Naive thymus-derived CD4-positive, alpha-beta T cell (primary cell): ENCODE results near the gene ACAT1. TPM values are rescaled to one million over a fixed set of nuclear protein-coding genes. Genes with fewer than 3 reads are reported as not detected.

Experiments used
- ATAC-seq: fragments of 150-1000 bp; cut with Tn5 transposase; 2 replicates; pipeline ENCODE4 v1.10.0; 2021; ENCODE audit warnings: mild to moderate bottlenecking, moderate library complexity
- CTCF ChIA-PET: fragments of 350-600 bp; sonication (Branson Sonifier 250); formaldehyde crosslinking; loops from one replicate; lab custom pipeline; 2021; ENCODE audit warnings: antibody characterized with exemption; lab: Charles Lee
- POLR2A ChIA-PET: fragments of 350-600 bp; sonication (Branson Sonifier 250); formaldehyde crosslinking; loops from one replicate; lab custom pipeline; 2021; ENCODE audit warnings: antibody characterized with exemption, inconsistent platforms; lab: Charles Lee
- DNase-seq, 9 donors: peaks; one replicate each; pipeline versions ENCODE4 v3.0.0 to v3.0.0-alpha.2; 2020 to 2022; ENCODE audit warnings: mixed read lengths in 1 of 9
- H3K27ac ChIP-seq: one replicate; pipeline ENCODE4 v1.7.0; 2013; ENCODE audit warnings: mild to moderate bottlenecking, low read depth, low read length, moderate library complexity
- H3K27me3 ChIP-seq, 2 donors: one replicate each; pipeline ENCODE4 v1.7.0; 2013; ENCODE audit warnings: low read length in 2 of 2, mild to moderate bottlenecking in 2 of 2, moderate library complexity in 2 of 2; ENCODE audit not compliant: control insufficient read depth in 2 of 2, insufficient read depth in 2 of 2
- H3K36me3 ChIP-seq, 3 experiments: 1 replicate in 2 of 3; 2 replicates in 1 of 3; pipeline ENCODE4 v1.7.0; 2013; ENCODE audit warnings: low read length in 3 of 3, mild to moderate bottlenecking in 3 of 3, moderate library complexity in 1 of 3; ENCODE audit not compliant: insufficient read depth in 3 of 3, control insufficient read depth in 2 of 3
- H3K4me1 ChIP-seq, 2 donors: one replicate each; pipeline ENCODE4 v1.7.0; 2013; ENCODE audit warnings: low read length in 2 of 2, mild to moderate bottlenecking in 2 of 2, moderate library complexity in 1 of 2; ENCODE audit not compliant: control insufficient read depth in 2 of 2, insufficient read depth in 2 of 2
- H3K4me3 ChIP-seq: 2 replicates; pipeline ENCODE4 v1.7.0; 2013; ENCODE audit warnings: mild to moderate bottlenecking, low read length
- H3K9me3 ChIP-seq, 3 experiments: 1 replicate in 2 of 3; 2 replicates in 1 of 3; pipeline ENCODE4 v1.7.0; 2013; ENCODE audit warnings: low read length in 3 of 3; ENCODE audit not compliant: control insufficient read depth in 2 of 3
- H3K27ac Mint-ChIP-seq, 9 donors: one replicate each; pipeline ENCODE4 v1.8.0; 2020 to 2022; ENCODE audit warnings: mixed read lengths in 9 of 9, mild to moderate bottlenecking in 8 of 9, moderate library complexity in 5 of 9, inconsistent platforms in 2 of 9
- H3K27me3 Mint-ChIP-seq, 5 donors: one replicate each; pipeline ENCODE4 v1.8.0; 2021 to 2022; ENCODE audit warnings: mixed read lengths in 5 of 5, mild to moderate bottlenecking in 1 of 5
- H3K36me3 Mint-ChIP-seq, 5 donors: one replicate each; pipeline ENCODE4 v1.8.0; 2020 to 2022; ENCODE audit warnings: mixed read lengths in 5 of 5, mild to moderate bottlenecking in 3 of 5, inconsistent platforms in 1 of 5
- H3K4me1 Mint-ChIP-seq, 7 donors: one replicate each; pipeline ENCODE4 v1.8.0; 2020 to 2022; ENCODE audit warnings: mixed read lengths in 7 of 7, mild to moderate bottlenecking in 3 of 7, inconsistent platforms in 1 of 7
- H3K4me3 Mint-ChIP-seq, 10 donors: one replicate each; pipeline ENCODE4 v1.8.0; 2020 to 2022; ENCODE audit warnings: mild to moderate bottlenecking in 10 of 10, mixed read lengths in 10 of 10, moderate library complexity in 6 of 10, inconsistent platforms in 2 of 10
- H3K9me3 Mint-ChIP-seq, 11 donors: one replicate each; pipeline ENCODE4 v1.8.0; 2020 to 2022; ENCODE audit warnings: mixed read lengths in 11 of 11, mild to moderate bottlenecking in 4 of 11, inconsistent platforms in 1 of 11, moderate library complexity in 1 of 11
- intact Hi-C, 2 donors: fragments of 100-400 bp; cut with micrococcal nuclease; formaldehyde crosslinking; loops; one replicate each; pipeline ENCODE4 v1.15.1; 2023
- polyA plus RNA-seq, 2 donors: library from polyadenylated mRNA; unstranded; fragments of 300-500 nt; fragmentation: Illumina TruSeq; gene quantifications; one replicate each; pipeline ENCODE4 v1.2.3, GENCODE V29; 2021
- total RNA-seq, 6 experiments: library from RNA in 5 of 6; stranded (reverse) in 5 of 6; gene quantifications; 1 replicate in 5 of 6; 2 replicates in 1 of 6; pipeline ENCODE4 v1.2.3 and lab custom pipeline; 2021 to 2026

The ACAT1 gene
- total and polyA plus RNA-seq, 7 experiments from 2014 or later, result 13.0 to 40.2 (median 23.0) TPM

- no peaks in the 10 kb centered on the region for H3K27me3 ChIP-seq
- ChIA-PET POLR2A (interaction anchor here (0.9 kb wide), 1 partner anchor 42 kb away, joined by 3 read pairs; no protein-coding TSS in a partner anchor), CTCF (no interaction called here)
- ATAC-seq (no peak), DNase-seq (no peak)
- H3K4me1 ChIP-seq, result peaks cover 0 to 28% of the 10 kb centered on the region in 2 donors
- H3K4me1 Mint-ChIP-seq, result peaks cover 21 to 68% (median 57%) of the 10 kb centered on the region in 7 donors
- peak overlapping the region in 4 of 9 donors; percentile 31 to 80 (median 51) for H3K27ac Mint-ChIP-seq
- H3K9me3 Mint-ChIP-seq, result no peaks in the 10 kb centered on the region
- H3K27ac ChIP-seq, result no peak overlapping the region
- H3K36me3 Mint-ChIP-seq, result peaks cover 4 to 25% (median 19%) of the 10 kb centered on the region in 5 donors
- H3K27me3 Mint-ChIP-seq, result no peaks in the 10 kb centered on the region
- no peaks in the 10 kb centered on the region for H3K9me3 ChIP-seq
- no peak overlapping the region for H3K4me3 ChIP-seq
- intact Hi-C loops, result loop anchor here in 1 of 2 donors (2.0 to 5.0 kb wide), 2 partner anchors 22 to 450 kb away; no protein-coding TSS in a partner anchor
- H3K4me3 Mint-ChIP-seq, result peak overlapping the region in 1 of 10 donors; percentile 56
- H3K36me3 ChIP-seq, result peaks cover 0 to 56% (median 35%) of the 10 kb centered on the region in 3 experiments
These were observed 75.5 kb downstream of the ACAT1 start for GRCh38 chr11:108196901-108197300.

Other genes with a start within 250 kb of the ACAT1 start
- gene RAB39A, start 193.1 kb upstream of the ACAT1 start, total RNA-seq, result 1 to 10 TPM in 1 of 5 experiments, under 1 TPM in 1, not detected in 3; 0.38 to 1.6 TPM
- gene RAB39A, start 193.1 kb upstream of the ACAT1 start, polyA plus RNA-seq, result under 1 TPM in 1 of 2 donors, not detected in 1; 0.10 TPM
- gene CUL5, start 112.7 kb upstream of the ACAT1 start, total RNA-seq, result 10 to 100 TPM; 32.3 to 59.7 (median 39.2) TPM
- 10 to 100 TPM; 38.3 to 40.7 TPM for gene CUL5, start 112.7 kb upstream of the ACAT1 start, polyA plus RNA-seq
- 10 to 100 TPM; 38.4 to 89.2 (median 45.9) TPM for gene NPAT, start 101.1 kb downstream of the ACAT1 start, total RNA-seq
- gene NPAT, start 101.1 kb downstream of the ACAT1 start, polyA plus RNA-seq, result 10 to 100 TPM; 45.6 to 67.0 TPM
- 100 to 1,000 TPM; 183 to 879 (median 440) TPM for gene ATM, start 101.5 kb downstream of the ACAT1 start, total RNA-seq
- gene ATM, start 101.5 kb downstream of the ACAT1 start, polyA plus RNA-seq, result 100 to 1,000 TPM in 1 of 2 donors, 10 to 100 TPM in 1; 84.7 to 161 TPM